IPS-NIHi11 (cell line): ENCODE results near the gene CADPS.

Source experiments
- DNase-seq: peaks from one replicate; pipeline ENCODE4 v3.0.0; 2012; ENCODE audit warnings: mixed read lengths, low spot score

Gene CADPS

GRCh38 chr3:62556121-62556815 is 318.9 kb downstream of the CADPS start:
- peak; percentile 9 for DNase-seq

GRCh38 chr3:62554264-62554799 is 320.9 kb downstream of the CADPS start:
- DNase-seq: peak; percentile 39

- no peak for DNase-seq
Measured at GRCh38 chr3:62553811-62554210, 321.4 kb downstream of the CADPS start.

- no peak for DNase-seq
Measured at GRCh38 chr3:62551556-62551955, 323.7 kb downstream of the CADPS start.

GRCh38 chr3:62550439-62550838 is 324.8 kb downstream of the CADPS start:
- DNase-seq: no peak

- no peak for DNase-seq
Measured at GRCh38 chr3:62548528-62549205, 326.5 kb downstream of the CADPS start.

- no peak for DNase-seq
Measured at GRCh38 chr3:62546266-62546665, 328.9 kb downstream of the CADPS start.

- no peak for DNase-seq
Measured at GRCh38 chr3:62542185-62542584, 333.0 kb downstream of the CADPS start.

- DNase-seq: no peak
Measured at GRCh38 chr3:62539762-62540161, 335.5 kb downstream of the CADPS start.

- DNase-seq: peak; percentile 54
Measured at GRCh38 chr3:62538691-62539356, 336.4 kb downstream of the CADPS start.

- DNase-seq: no peak
Measured at GRCh38 chr3:62534326-62534725, 340.9 kb downstream of the CADPS start.

- DNase-seq: no peak
Measured at GRCh38 chr3:62532796-62533195, 342.4 kb downstream of the CADPS start.

- DNase-seq: no peak
Measured at GRCh38 chr3:62531981-62532380, 343.2 kb downstream of the CADPS start.

- DNase-seq: no peak
Measured at GRCh38 chr3:62531493-62531892, 343.7 kb downstream of the CADPS start.

- DNase-seq: peak; percentile 63
Measured at GRCh38 chr3:62529230-62529629, 346.0 kb downstream of the CADPS start.

- DNase-seq: no peak
Measured at GRCh38 chr3:62527474-62527873, 347.7 kb downstream of the CADPS start.

- DNase-seq: no peak
Measured at GRCh38 chr3:62525281-62525680, 349.9 kb downstream of the CADPS start.

- no peak for DNase-seq
Measured at GRCh38 chr3:62523672-62524071, 351.5 kb downstream of the CADPS start.

GRCh38 chr3:62521464-62522105 is 353.6 kb downstream of the CADPS start:
- DNase-seq: no peak

GRCh38 chr3:62503516-62503915 is 371.7 kb downstream of the CADPS start:
- DNase-seq: no peak

GRCh38 chr3:62502315-62503300 is 372.6 kb downstream of the CADPS start:
- no peak for DNase-seq
